Brain microvascular endothelial cell (primary cell): ENCODE data around the gene NID2.

Experiments used
- DNase-seq: peaks from one replicate; pipeline ENCODE4 v3.0.0-alpha.2; 2020
- H3K27ac ChIP-seq: fragments of 250-450 bp; sonication (Bioruptor Pico); 2 replicates; pipeline ENCODE4 v1.5.1; 2020; ENCODE audit warnings: mild to moderate bottlenecking, moderate library complexity
- H3K27me3 ChIP-seq: fragments of 250-450 bp; sonication (Bioruptor Pico); replicated peaks from 2 replicates; pipeline ENCODE4 v1.5.1; 2020; ENCODE audit warnings: mild to moderate bottlenecking
- H3K36me3 ChIP-seq: fragments of 250-450 bp; sonication (Bioruptor Pico); replicated peaks from 2 replicates; pipeline ENCODE4 v1.5.1; 2020; ENCODE audit warnings: mild to moderate bottlenecking
- H3K4me3 ChIP-seq: 2 replicates; pipeline ENCODE4 v1.5.1; 2011; ENCODE audit warnings: low read depth, mild to moderate bottlenecking, control low read depth, low read length, moderate library complexity
- in situ Hi-C: cut with HindIII; loops from 2 replicates; pipeline ENCODE4 v1.10.0; 2017; ENCODE audit warnings: low sequenced_read_pairs, low pct_ligation_motif_present
- TF ChIP-seq, protein P1 (sequence below): IDR thresholded peaks from 2 replicates; pipeline ENCODE4 v1.5.1; 2011; ENCODE audit warnings: low read depth, mild to moderate bottlenecking, moderate library complexity, low read length, control low read depth, inconsistent platforms; ENCODE audit errors: missing control alignments

Gene NID2

GRCh38 chr14:52020161-52020714 is 48.6 kb downstream of the NID2 start:
- DNase-seq: no peak
- peaks cover 33% of the 10 kb centered on the region for H3K36me3 ChIP-seq

DNA sequence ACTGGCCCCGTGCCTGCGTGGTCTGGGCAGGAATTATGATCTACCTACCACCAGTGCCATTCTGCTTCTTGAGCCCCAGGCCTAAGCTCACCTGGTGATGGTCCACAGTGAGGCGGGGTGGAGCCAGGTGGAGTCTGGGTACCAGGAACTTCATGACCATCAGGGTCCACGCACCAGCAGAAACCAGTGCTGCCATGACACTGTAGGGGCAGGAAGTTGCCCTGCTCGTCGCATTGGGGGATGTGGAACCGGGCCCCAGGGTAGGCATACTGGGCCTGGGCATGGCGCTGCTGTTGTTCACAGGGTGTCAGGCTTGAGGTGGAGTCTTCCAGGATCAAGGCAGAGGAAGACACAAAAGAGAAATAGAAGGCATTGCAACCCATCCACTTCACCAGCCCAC is 49.9 kb downstream of the NID2 start:
- in situ Hi-C loops: no loop called here
- TF ChIP-seq, protein P1, sequence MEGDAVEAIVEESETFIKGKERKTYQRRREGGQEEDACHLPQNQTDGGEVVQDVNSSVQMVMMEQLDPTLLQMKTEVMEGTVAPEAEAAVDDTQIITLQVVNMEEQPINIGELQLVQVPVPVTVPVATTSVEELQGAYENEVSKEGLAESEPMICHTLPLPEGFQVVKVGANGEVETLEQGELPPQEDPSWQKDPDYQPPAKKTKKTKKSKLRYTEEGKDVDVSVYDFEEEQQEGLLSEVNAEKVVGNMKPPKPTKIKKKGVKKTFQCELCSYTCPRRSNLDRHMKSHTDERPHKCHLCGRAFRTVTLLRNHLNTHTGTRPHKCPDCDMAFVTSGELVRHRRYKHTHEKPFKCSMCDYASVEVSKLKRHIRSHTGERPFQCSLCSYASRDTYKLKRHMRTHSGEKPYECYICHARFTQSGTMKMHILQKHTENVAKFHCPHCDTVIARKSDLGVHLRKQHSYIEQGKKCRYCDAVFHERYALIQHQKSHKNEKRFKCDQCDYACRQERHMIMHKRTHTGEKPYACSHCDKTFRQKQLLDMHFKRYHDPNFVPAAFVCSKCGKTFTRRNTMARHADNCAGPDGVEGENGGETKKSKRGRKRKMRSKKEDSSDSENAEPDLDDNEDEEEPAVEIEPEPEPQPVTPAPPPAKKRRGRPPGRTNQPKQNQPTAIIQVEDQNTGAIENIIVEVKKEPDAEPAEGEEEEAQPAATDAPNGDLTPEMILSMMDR: no peak
- H3K27ac ChIP-seq: no peak overlapping the region

More at GRCh38 chr14:52020161-52020714, 48.6 kb downstream of the NID2 start:
- H3K27ac ChIP-seq: no peak overlapping the region
- H3K27me3 ChIP-seq: no peaks in the 10 kb centered on the region
- no peak overlapping the region for H3K4me3 ChIP-seq
- in situ Hi-C loops: no loop called here
- TF ChIP-seq, protein P1: no peak

GRCh38 chr14:52018252-52018651 is 50.6 kb downstream of the NID2 start:
- in situ Hi-C loops: no loop called here
- TF ChIP-seq, protein P1: no peak
- DNase-seq: no peak
- Histone ChIP-seq H3K36me3 (peaks cover 50% of the 10 kb centered on the region), H3K4me3 (no peak overlapping the region), H3K27me3 (no peaks in the 10 kb centered on the region), H3K27ac (no peak overlapping the region)

More for the DNA sequence above, 49.9 kb downstream of the NID2 start:
- Histone ChIP-seq H3K27me3 (no peaks in the 10 kb centered on the region), H3K36me3 (peaks cover 44% of the 10 kb centered on the region), H3K4me3 (no peak overlapping the region)
- no peak for DNase-seq

- no peak overlapping the region for H3K27ac ChIP-seq
- TF ChIP-seq, protein P1: peak; percentile 77
- no peak overlapping the region for H3K4me3 ChIP-seq
- DNase-seq: peak; percentile 41
- H3K36me3 ChIP-seq: peaks cover 66% of the 10 kb centered on the region
- in situ Hi-C loops: no loop called here
- no peaks in the 10 kb centered on the region for H3K27me3 ChIP-seq
Measured at GRCh38 chr14:52015411-52016030, 53.3 kb downstream of the NID2 start.

GRCh38 chr14:52014601-52015267 is 54.1 kb downstream of the NID2 start:
- no peak overlapping the region for H3K4me3 ChIP-seq
- TF ChIP-seq, protein P1: no peak
- DNase-seq: no peak
- H3K36me3 ChIP-seq: peaks cover 70% of the 10 kb centered on the region
- in situ Hi-C loops: no loop called here
- H3K27ac ChIP-seq: no peak overlapping the region
- H3K27me3 ChIP-seq: no peaks in the 10 kb centered on the region
